Adrenal gland (tissue), 12 donors: Measurements from ENCODE around the gene KCNS1. TPM values are rescaled to one million over a fixed set of nuclear protein-coding genes. Genes with fewer than 3 reads are reported as not detected.

Experiments used
- DNase-seq, 7 donors: peaks; one replicate each; pipeline ENCODE4 v3.0.0-alpha.2; 2019 to 2020
- H3K27ac ChIP-seq, 5 donors: fragments of 200-600 bp; sonication (generic) in 4 of 5; 1 replicate in 3 of 5; 2 replicates in 2 of 5; pipeline versions ENCODE4 v1.5.1 to v1.8.0; 2016 to 2020; ENCODE audit warnings: mild to moderate bottlenecking in 1 of 5
- H3K27me3 ChIP-seq: fragments of 200-600 bp; 2 replicates; pipeline ENCODE4 v1.8.0; 2021
- H3K36me3 ChIP-seq, 2 donors: fragments of 200-600 bp; replicated peaks in 1 of 2; 1 replicate in 1 of 2; 2 replicates in 1 of 2; pipeline versions ENCODE4 v1.5.1 to v1.8.0; 2018 to 2022
- H3K4me1 ChIP-seq, 2 donors: fragments of 200-600 bp; replicated peaks in 1 of 2; 1 replicate in 1 of 2; 2 replicates in 1 of 2; pipeline versions ENCODE4 v1.5.1 to v1.8.0; 2018 to 2021
- H3K4me3 ChIP-seq, 4 donors: fragments of 200-600 bp; sonication (generic) in 3 of 4; one replicate each; pipeline ENCODE4 v1.5.1; 2016 to 2018
- H3K9me3 ChIP-seq, 3 donors: fragments of 200-600 bp; sonication (generic) in 1 of 3; replicated peaks in 1 of 3; 1 replicate in 2 of 3; 2 replicates in 1 of 3; pipeline versions ENCODE4 v1.5.1 to v1.8.0; 2016 to 2021
- CTCF ChIP-seq, 6 experiments: fragments of 450-650 bp in 4 of 6; fragments of 200-600 bp in 2 of 6; sonication (generic) in 1 of 6; IDR thresholded peaks; 1 replicate in 5 of 6; 2 replicates in 1 of 6; pipeline versions ENCODE4 v1.5.1 to v1.8.0; 2016 to 2021; ENCODE audit warnings: antibody characterized with exemption in 6 of 6, mild to moderate bottlenecking in 2 of 6, moderate library complexity in 1 of 6
- POLR2A ChIP-seq, 2 donors: fragments of 450-650 bp; IDR thresholded peaks; one replicate each; pipeline ENCODE4 v1.6.1; 2017; ENCODE audit warnings: antibody characterized with exemption in 2 of 2, mild to moderate bottlenecking in 2 of 2, moderate library complexity in 1 of 2
- WGBS, 4 donors: extraction: QIAGEN DNeasy Blood & Tissue Kit in 2 of 4; methylation state at CpG; one replicate each; pipeline versions ENCODE4 v1.1.5 to v1.1.7; 2013 to 2017; 5-methylcytosine and 5-hydroxymethylcytosine counted together
- intact Hi-C, 2 donors: fragments of 100-400 bp; cut with DNase I; formaldehyde crosslinking; loops; one replicate each; pipeline versions ENCODE4 v1.14.1 to v1.15.0; 2022 to 2023
- polyA plus RNA-seq, 3 donors: library from polyadenylated mRNA; stranded (reverse); fragments of 200-250 nt in 2 of 3; fragments of 350-450 nt in 1 of 3; fragmentation: Illumina TruSeq in 1 of 3; extraction: RNeasy Lipid Tissue Mini Kit (QIAGEN cat#74804) in 1 of 3; gene quantifications; one replicate each; pipeline ENCODE4 v1.2.3, GENCODE V29; 2013 to 2014
- total RNA-seq, 9 donors: library from RNA; depleted of rRNA in 4 of 9; stranded (reverse); fragments of >200 nt in 4 of 9; fragments of 120-200 nt in 1 of 9; fragmentation: NEBNext Ultra II Directional in 1 of 9; extraction: Animal tissue kit (Norgen Biotek cat#: 25700) in 1 of 9; gene quantifications; one replicate each; pipeline versions ENCODE4 v1.1.0 to v1.2.4, GENCODE V29; 2013 to 2023
- donor health status: healthy with polysubstance abuse.
- donor health status: Bipolar disorder and iron deficiency.
- donor health status: DM: yes; HTN: yes; CAD: no.
- donor health status: DM: no; HTN: no; CAD: no.
- donor health status: DM: no; HTN: no; CAD: no.
- donor health status: DM: yes; HTN: yes; CAD: no.

The KCNS1 gene
- total and polyA plus RNA-seq, 12 donors, result 0.21 to 3.7 (median 0.42) TPM

- no peaks in the 10 kb centered on the region for H3K9me3 ChIP-seq
- no peaks in the 10 kb centered on the region for H3K36me3 ChIP-seq
- no peak for TF ChIP-seq POLR2A (IDR thresholded peaks at IDR 0.05)
- no peak for DNase-seq
- 53 to 81% (median 78%) methylated on average over 1 of the region's 1 CpG for WGBS, 4 donors
- H3K4me1 ChIP-seq, result no peaks in the 10 kb centered on the region
- no peaks in the 10 kb centered on the region for H3K27me3 ChIP-seq
- intact Hi-C loops, result no loop called here
- H3K27ac ChIP-seq, result no peak overlapping the region
- no peak overlapping the region for H3K4me3 ChIP-seq
These were observed 13.1 kb downstream of the KCNS1 start for GRCh38 chr20:45087814-45088213.

- intact Hi-C loops, result no loop called here
- DNase-seq, result no peak
- H3K27me3 ChIP-seq, result no peaks in the 10 kb centered on the region
- H3K4me3 ChIP-seq, result no peak overlapping the region
- H3K36me3 ChIP-seq, result no peaks in the 10 kb centered on the region
- H3K4me1 ChIP-seq, result no peaks in the 10 kb centered on the region
- H3K27ac ChIP-seq, result no peak overlapping the region
- 85 to 91% (median 87%) methylated on average over 3 of the region's 3 CpGs for WGBS, 4 donors
- H3K9me3 ChIP-seq, result no peaks in the 10 kb centered on the region
- no peak for TF ChIP-seq CTCF (IDR thresholded peaks at IDR 0.05)
- TF ChIP-seq POLR2A (IDR thresholded peaks at IDR 0.05), result no peak
These were observed 13.7 kb downstream of the KCNS1 start for GRCh38 chr20:45087097-45087790.

- peaks cover 0 to under 1% of the 10 kb centered on the region in 2 donors for H3K36me3 ChIP-seq
- intact Hi-C loops, result no loop called here
- DNase-seq, result no peak
- H3K27ac ChIP-seq, result no peak overlapping the region
- H3K9me3 ChIP-seq, result no peaks in the 10 kb centered on the region
- no peaks in the 10 kb centered on the region for H3K27me3 ChIP-seq
- no peaks in the 10 kb centered on the region for H3K4me1 ChIP-seq
- H3K4me3 ChIP-seq, result no peak overlapping the region
- 85 to 100% (median 92%) methylated on average over 1 of the region's 1 CpG for WGBS, 4 donors
- TF ChIP-seq POLR2A (IDR thresholded peaks at IDR 0.05) (no peak), CTCF (IDR thresholded peaks at IDR 0.05) (no peak)
These were observed 15.1 kb downstream of the KCNS1 start for GRCh38 chr20:45085867-45086266.

DNA sequence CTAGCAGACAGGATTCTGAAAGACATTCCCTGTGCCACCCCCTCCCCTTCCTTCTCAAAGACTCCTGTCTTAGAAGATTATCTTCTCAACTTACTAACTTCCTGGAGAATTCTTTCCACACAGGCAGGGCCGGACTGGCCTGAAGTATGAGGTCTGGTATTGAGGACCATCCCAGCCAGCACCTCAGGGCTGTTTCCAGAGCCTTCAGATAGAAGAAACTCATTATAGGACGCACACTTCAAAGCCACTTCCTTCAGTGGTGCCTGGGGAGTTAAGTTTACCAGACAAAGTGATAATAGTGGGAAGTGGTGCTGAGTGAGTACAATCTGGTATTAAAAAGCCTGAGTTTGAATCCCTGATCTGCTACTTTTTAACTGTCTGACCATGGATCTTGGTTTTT, 15.6 kb downstream of the KCNS1 start:
- H3K27me3 ChIP-seq, result no peaks in the 10 kb centered on the region
- TF ChIP-seq CTCF (IDR thresholded peaks at IDR 0.05), result no peak
- TF ChIP-seq POLR2A (IDR thresholded peaks at IDR 0.05), result no peak
- 86 to 87% (median 86%) methylated on average over 2 of the region's 2 CpGs for WGBS, 4 donors
- peaks cover 0 to 6% of the 10 kb centered on the region in 2 donors for H3K36me3 ChIP-seq
- DNase-seq, result no peak
- H3K4me3 ChIP-seq, result no peak overlapping the region
- H3K9me3 ChIP-seq, result no peaks in the 10 kb centered on the region
- H3K4me1 ChIP-seq, result no peaks in the 10 kb centered on the region
- intact Hi-C loops, result no loop called here
- no peak overlapping the region for H3K27ac ChIP-seq

DNA sequence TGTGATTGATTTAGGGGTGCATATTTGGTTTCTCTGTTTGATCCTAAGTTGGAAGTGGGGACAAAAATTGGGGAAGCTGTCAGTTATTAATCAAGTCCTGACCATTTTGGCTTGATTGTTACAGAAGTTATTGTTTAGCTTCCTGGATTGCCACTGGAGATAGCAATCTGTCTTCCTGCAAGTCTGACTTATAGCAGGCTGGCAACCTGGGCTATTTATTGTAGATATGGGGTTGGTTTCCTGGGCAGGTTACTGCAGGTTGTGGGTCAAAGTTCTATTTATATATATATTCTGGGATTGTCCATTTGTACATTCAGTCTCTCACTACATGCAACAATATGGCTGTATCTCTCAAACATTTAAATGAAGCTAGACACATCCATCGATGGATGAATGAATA, 17.8 kb downstream of the KCNS1 start:
- Histone ChIP-seq H3K27ac (no peak overlapping the region), H3K36me3 (peaks cover 0 to 7% of the 10 kb centered on the region in 2 donors), H3K27me3 (no peaks in the 10 kb centered on the region), H3K9me3 (no peaks in the 10 kb centered on the region), H3K4me1 (no peaks in the 10 kb centered on the region), H3K4me3 (no peak overlapping the region)
- intact Hi-C loops, result no loop called here
- DNase-seq, result no peak
- 95 to 100% (median 100%) methylated on average over 1 of the region's 1 CpG for WGBS, 4 donors
- TF ChIP-seq CTCF (IDR thresholded peaks at IDR 0.05), result no peak
- no peak for TF ChIP-seq POLR2A (IDR thresholded peaks at IDR 0.05)
